GM19468 (cell line): ENCODE measurements around the gene TEX2.
"Not testable (repeated sequence)": the region's sequence is repeated elsewhere in the genome, so short reads cannot be mapped to it uniquely, and the experiment has no call there.

Source experiments
- ATAC-seq: cut with Tn5 transposase; IDR thresholded peaks from one replicate; pipeline ENCODE4 v1.9.1; 2021; ENCODE audit warnings: mild to moderate bottlenecking, moderate library complexity, moderate number of reproducible peaks; ENCODE audit not compliant: unreplicated experiment; ENCODE audit errors: extremely low read depth

The TEX2 gene

DNA sequence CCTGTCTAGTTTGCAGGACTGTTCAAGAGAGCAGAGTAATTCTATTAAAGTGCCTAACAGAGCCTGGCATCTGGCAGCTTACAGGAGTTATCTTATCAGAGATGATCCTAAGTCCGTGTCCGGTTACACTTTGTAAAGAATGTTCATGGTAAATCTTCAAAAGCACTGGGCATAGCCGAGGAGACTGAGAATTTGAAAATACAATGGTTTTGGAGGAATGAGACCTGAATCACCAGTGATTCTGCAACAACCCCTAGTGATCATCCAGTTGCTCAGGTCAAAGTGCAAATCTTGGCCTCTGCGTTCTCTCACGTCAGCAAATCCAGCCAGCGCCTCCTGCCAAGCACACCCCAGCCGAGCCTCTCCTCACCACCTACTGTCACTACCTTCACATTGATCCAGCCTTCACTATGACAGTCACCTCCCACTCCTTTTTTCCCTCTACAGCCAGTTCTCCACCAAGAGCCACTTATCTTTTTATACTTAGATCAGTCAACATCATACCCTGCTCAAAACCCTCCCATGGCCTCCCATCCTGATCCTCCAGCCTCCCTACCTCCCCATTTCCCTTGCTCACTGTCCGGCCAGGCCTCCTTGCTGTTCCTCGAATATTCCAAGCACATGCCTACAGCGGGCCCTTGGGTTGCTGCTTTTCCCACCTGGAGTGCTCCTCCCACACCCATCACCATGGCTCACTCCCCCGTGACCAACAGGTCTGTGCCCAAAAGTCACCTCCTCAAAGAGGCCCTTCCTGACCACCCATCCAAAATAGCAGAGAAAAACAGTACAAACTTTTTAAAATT is 75.8 kb downstream of the TEX2 start:
- ATAC-seq: no peak

DNA sequence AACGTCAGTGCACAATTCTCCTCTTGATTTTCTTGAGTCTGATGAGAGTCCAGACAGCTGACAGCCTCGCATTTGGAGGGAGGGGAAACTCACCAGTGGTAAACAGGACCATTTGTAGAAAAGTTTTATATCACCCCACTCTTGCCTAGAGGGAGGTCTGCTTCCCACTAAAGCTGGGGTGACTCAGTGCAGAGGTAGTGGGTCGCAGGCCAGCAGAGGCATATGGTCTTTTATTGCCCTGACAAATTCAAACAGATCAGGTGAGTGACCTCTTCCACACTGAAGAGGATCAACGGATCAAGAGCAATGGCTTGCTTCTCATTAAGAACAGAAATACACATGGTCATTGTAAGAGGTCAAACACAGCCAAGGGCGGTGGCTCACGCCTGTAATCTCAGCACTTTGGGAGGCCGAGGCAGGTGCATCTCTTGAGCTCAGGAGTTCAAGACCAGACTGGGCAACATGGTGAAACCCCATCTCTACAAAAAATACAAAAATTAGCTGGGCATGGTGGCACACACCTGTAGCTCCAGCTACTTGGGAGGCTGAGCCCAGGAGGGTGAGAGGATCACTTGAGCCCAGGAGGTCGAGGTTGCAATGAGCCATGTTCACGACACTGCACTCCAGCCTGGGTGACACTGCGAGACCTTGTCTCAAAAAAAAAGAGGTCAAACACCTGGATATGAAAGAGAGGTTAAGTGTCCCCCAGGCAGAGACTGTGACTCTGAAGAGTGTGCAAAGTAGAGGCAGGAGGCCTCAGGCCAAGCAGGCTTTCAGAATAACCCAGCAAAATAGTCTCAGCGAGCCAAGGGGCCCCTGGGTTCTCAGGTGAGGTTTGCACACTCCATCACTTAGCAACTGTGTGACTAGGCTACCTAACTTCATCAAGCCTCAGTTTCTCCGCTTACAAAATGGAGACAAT is 76.6 kb downstream of the TEX2 start:
- ATAC-seq: no peak

DNA sequence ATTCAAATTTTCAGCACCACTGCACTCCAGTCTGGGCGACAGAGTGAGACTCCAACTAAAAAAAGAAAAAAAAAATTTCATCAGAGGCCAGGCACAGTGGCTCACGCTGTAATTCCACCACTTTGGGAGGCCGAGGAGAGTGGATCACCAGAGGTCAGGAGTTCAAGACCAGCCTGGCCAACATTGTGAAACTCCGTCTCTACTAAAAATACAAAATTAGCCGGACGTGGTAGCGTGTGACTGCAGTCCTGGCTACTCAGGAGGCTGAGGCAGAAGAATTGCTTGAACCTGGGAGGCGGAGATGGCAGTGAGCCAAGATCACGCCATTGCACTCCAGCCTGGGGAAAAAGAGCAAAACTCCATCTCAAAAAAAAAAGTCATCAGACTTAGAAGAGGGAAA is 77.5 kb downstream of the TEX2 start:
- not testable (repeated sequence) for ATAC-seq

DNA sequence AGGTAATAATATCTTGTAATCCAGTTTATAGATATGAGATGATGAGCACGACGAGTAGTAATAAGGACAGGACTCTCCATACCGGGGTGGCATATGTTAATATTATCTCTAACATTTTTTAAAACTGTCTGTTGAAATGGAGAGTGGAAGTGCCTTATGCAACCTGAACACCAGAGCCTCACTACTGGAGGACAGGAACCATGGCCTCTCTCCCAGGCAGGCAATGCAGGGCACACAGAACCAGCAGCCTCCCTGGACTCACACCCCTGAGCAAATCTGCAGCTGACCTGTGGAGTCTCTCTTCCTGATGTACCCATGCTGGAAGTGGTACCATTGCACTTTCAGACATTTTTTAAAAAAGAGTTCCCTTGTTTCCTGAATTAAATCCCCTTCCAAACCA is 78.0 kb downstream of the TEX2 start:
- no peak for ATAC-seq

DNA sequence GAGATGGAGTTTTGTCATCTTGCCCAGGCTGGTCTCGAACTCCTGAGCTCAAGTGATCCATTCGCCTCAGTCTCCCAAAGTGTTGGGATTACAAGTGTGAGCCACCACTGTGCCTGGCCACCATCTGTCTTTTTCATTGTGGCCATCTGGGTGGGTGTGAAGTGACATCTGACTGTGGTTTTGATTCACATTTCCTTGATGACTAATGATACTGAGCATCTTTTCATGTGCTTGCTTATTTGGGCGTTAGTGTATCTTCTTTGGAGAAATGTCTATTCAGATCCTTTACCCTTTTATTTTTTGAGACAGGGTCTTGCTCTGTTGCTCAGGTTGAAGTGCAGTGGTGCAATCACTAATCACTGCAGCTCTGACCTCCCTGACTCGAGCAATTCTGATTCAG is 79.2 kb downstream of the TEX2 start:
- no peak for ATAC-seq

- no peak for ATAC-seq
Observed at GRCh38 chr17:64182325-64183012, 80.6 kb downstream of the TEX2 start.

- no peak for ATAC-seq
Observed at GRCh38 chr17:64180089-64181073, 82.7 kb downstream of the TEX2 start.

DNA sequence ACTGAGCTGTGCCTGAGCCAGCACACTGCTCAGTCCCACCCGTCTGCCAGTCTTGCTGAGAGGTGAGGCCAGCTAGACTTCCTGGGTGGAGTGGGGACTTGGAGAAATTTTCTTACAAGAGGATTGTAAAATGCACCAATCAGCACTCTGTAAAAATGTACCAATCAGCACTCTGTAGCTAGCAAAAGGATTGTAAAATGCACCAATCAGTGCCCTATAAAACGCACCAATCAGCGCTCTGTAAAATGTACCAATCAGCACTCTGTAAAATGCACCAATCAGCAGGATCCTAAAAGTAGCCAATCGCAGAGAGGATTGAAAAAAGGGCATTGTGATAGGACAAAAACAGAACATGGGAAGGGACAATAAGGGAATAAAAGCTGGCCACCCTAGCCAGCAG is 84.0 kb downstream of the TEX2 start:
- not testable (repeated sequence) for ATAC-seq

GRCh38 chr17:64178011-64178825 is 84.8 kb downstream of the TEX2 start:
- no peak for ATAC-seq

DNA sequence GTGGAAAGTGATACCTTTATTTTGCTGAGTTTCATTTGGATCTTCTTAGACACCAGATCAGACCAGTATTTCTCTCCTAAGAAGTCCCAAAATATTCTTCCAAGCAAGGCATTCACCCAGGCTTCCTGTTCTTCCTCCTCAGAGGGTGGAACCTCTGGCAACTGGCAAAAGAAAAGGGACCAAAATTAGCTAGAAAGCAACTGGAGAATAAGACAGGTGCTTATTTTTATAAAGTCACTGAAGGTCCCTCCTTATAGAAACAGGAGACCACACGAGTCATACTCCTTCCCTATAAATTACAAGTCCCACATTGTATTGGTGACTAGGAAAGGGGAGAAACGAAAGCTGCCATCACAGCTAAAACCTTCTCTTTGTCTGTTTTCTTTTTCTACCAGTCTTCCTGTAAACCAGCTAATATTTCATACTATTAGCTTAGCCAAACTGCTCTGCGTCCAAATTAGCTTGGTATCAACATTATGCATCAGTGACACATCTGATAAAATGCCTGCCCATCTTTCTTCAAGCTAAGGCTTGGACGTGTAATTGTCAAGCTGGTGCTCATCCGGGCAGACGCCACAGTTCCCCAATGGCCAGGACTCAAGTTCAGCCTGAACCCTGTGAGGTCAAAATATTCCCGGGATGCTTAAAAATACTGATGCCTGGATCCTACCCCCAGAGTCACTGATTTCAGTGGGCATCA is 85.6 kb downstream of the TEX2 start:
- no peak for ATAC-seq

GRCh38 chr17:64176556-64176955 is 86.5 kb downstream of the TEX2 start:
- no peak for ATAC-seq

- no peak for ATAC-seq
Observed at GRCh38 chr17:64174686-64175456, 88.2 kb downstream of the TEX2 start.

DNA sequence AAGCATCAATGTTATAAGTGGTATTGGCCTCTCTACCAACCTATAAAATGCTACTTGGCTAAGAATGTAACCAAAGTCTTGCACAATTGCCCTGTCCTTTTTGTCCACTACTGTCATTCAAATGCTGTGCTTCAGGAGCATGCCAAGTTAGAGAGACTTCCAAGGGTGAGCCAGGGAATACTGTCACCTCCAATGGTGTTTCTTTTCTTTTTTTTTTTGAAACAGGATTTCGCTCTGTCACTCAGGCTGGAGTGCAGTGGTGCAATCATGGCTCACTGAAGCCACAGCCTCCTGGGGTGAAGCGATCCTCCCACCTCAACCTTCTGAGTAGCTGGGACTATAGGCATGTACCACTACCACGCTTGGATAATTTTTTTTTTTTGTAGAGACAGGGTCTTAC is 89.4 kb downstream of the TEX2 start:
- ATAC-seq: no peak

DNA sequence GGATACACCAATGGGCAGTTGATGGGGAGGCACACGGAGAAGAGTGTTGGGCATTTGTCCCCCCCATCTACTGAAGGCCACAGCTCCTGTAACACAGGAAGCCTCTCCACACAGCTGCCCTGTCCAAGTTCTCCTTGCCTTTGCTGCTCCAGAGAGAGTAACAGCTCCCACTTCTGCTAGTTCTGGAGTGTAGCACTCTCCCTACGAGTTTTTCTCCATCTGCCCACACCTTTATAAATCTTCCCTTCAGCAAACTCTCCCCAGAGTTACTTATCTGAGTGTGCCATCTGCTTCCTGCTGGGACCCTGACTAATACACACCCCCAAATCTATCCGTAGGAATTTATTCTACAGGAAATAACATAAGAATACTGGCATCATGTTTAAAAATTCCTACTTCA is 90.5 kb downstream of the TEX2 start:
- ATAC-seq: no peak

DNA sequence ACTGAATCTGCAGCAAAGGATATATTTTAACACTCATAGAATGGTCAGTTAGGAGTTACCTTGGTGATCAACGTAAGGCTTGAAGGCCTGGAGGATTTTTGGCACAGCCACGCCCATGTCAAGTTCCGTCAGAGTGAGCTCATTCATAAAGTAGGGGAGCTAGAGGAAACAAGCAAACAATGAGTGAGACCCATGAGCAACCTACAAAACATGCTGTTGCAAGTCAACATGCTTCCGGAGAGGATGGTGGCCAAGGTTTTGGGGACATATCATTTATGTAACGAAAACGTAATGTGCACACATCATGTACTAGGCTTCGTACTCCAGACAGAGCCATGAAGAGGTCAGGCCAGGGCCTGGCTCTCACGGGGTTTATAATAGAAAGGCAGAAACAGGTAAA is 92.0 kb downstream of the TEX2 start:
- no peak for ATAC-seq

- no peak for ATAC-seq
Observed at GRCh38 chr17:64170286-64170685, 92.8 kb downstream of the TEX2 start.

- not testable (repeated sequence) for ATAC-seq
Observed at GRCh38 chr17:64167666-64168065, 95.4 kb downstream of the TEX2 start.
